ENCODE data around the gene SLC22A5. TPM values are rescaled to one million over a fixed set of nuclear protein-coding genes. Genes with fewer than 3 reads are reported as not detected.

Gene SLC22A5
- total and polyA plus RNA-seq, 2 donors (not counting 3 experiments of a cell fraction or from before 2014, with no cell fraction given): 3.6 to 9.3 TPM

GRCh38 chr5:132418881-132419280 is 49.4 kb downstream of the SLC22A5 start:
- TF ChIP-seq POLR2AphosphoS5 (IDR thresholded peaks at IDR 0.05; ENCODE audit: insufficient read depth, low read depth, low read length) (no peak), GATA2 (IDR thresholded peaks at IDR 0.05; ENCODE audit: insufficient read depth, insufficient read length, low read depth, low read length) (no peak), MYC (IDR thresholded peaks at IDR 0.05; ENCODE audit: low read depth, low read length) (no peak), FOS (IDR thresholded peaks at IDR 0.05; ENCODE audit: borderline replicate concordance, insufficient read depth, low read length) (no peak), POLR2A (IDR thresholded peaks at IDR 0.05; ENCODE audit: low read depth, low read length) (no peak), CTCF (IDR thresholded peaks at IDR 0.05; ENCODE audit: extremely low read depth in 1 of 2, insufficient read depth in 1 of 2, low read depth in 1 of 2, low read length in 2 of 2) (no peak), MAX (IDR thresholded peaks at IDR 0.05; ENCODE audit: insufficient read depth, insufficient read length) (no peak), JUN (IDR thresholded peaks at IDR 0.05; ENCODE audit: borderline replicate concordance, insufficient read depth, insufficient read length, low read depth) (no peak), EZH2 (IDR thresholded peaks at IDR 0.05; ENCODE audit: borderline replicate concordance, low read depth, low read length, severe bottlenecking) (no peak)
- Histone ChIP-seq H2AFZ (ENCODE audit: low read depth, low read length) (no peak overlapping the region), H3K36me3 (ENCODE audit: control insufficient read depth in 2 of 2, extremely low read depth in 1 of 2, insufficient read depth in 2 of 2, low read length in 2 of 2) (no peaks in the 10 kb centered on the region), H3K27ac (ENCODE audit: insufficient read depth, low read depth, low read length) (no peak overlapping the region), H3K4me3 (replicated peaks in 1 of 3; ENCODE audit: insufficient read depth in 1 of 3, low read depth in 1 of 3, low read length in 3 of 3) (no peak overlapping the region), H4K20me1 (replicated peaks; ENCODE audit: control insufficient read depth, extremely low read depth, insufficient read depth, low read length) (no peaks in the 10 kb centered on the region), H3K9me1 (replicated peaks; ENCODE audit: control insufficient read depth, extremely low read depth, insufficient read depth, low read length) (no peaks in the 10 kb centered on the region), H3K4me1 (ENCODE audit: control insufficient read depth, extremely low read depth, insufficient read depth, low read length) (peaks cover 49% of the 10 kb centered on the region), H3K9me3 (replicated peaks; ENCODE audit: control insufficient read depth, insufficient read depth, low read length) (no peaks in the 10 kb centered on the region), H3K27me3 (ENCODE audit: control insufficient read depth in 2 of 2, insufficient read depth in 2 of 2, low read length in 2 of 2) (no peaks in the 10 kb centered on the region), H3K9ac (replicated peaks; ENCODE audit: extremely low read depth, insufficient read depth, low read length) (no peak overlapping the region), H3K79me2 (ENCODE audit: control insufficient read depth, insufficient read depth, low read length) (no peaks in the 10 kb centered on the region), H3K4me2 (ENCODE audit: insufficient read depth, low read length) (no peak overlapping the region)
- no TSS peak for BruUV-seq (replicated peaks)
- POLR2A ChIA-PET: no interaction called here
- DNase-seq (ENCODE audit: low read depth, low spot score) (no peak), FAIRE-seq (no peak)
- dilution Hi-C loops (cut with MboI; ENCODE audit: extremely low pct_ligation_motif_present, low sequenced_read_pairs) (no loop called here), intact Hi-C loops (cut with micrococcal nuclease) (loop anchor here (1.0 kb wide), 5 partner anchors 32 to 82 kb away; partner anchors contain the start of gene IRF1)
- CTCF ChIA-PET: interaction anchor here (1.3 to 5.3 kb wide), 4 partner anchors 8 to 82 kb away, joined by 5 to 23 read pairs (median 10); partner anchors contain the start of gene IRF1
